Uterus (tissue), 4 donors: ENCODE measurements around the gene DDX5. TPM values are rescaled to one million over a fixed set of nuclear protein-coding genes. Genes with fewer than 3 reads are reported as not detected.
A peak's percentile ranks its signal among the peaks of the same experiment; 100 is the strongest.

Experiments used
- DNase-seq, 2 donors: peaks; one replicate each; pipeline ENCODE4 v3.0.0-alpha.2; 2019 to 2020
- H3K27ac ChIP-seq, 2 donors: fragments of 200-600 bp; sonication (generic); 1 replicate in 1 of 2; 2 replicates in 1 of 2; pipeline ENCODE4 v1.5.1; 2016 to 2018
- H3K27me3 ChIP-seq, 2 donors: fragments of 200-600 bp; sonication (generic); one replicate each; pipeline ENCODE4 v1.5.1; 2018 to 2019; ENCODE audit warnings: control low read depth in 1 of 2
- H3K36me3 ChIP-seq, 2 donors: fragments of 200-600 bp; sonication (generic); one replicate each; pipeline ENCODE4 v1.5.1; 2019; ENCODE audit warnings: control low read depth in 1 of 2
- H3K4me1 ChIP-seq, 2 donors: fragments of 200-600 bp; sonication (generic); one replicate each; pipeline ENCODE4 v1.5.1; 2018 to 2019; ENCODE audit warnings: control low read depth in 1 of 2
- H3K4me3 ChIP-seq, 2 donors: fragments of 200-600 bp; sonication (generic); 1 replicate in 1 of 2; 2 replicates in 1 of 2; pipeline ENCODE4 v1.5.1; 2018 to 2019; ENCODE audit warnings: mild to moderate bottlenecking in 1 of 2
- H3K9me3 ChIP-seq, 2 donors: fragments of 200-600 bp; sonication (generic); one replicate each; pipeline ENCODE4 v1.5.1; 2019; ENCODE audit warnings: control low read depth in 1 of 2
- POLR2A ChIP-seq, 2 donors: fragments of 450-650 bp; IDR thresholded peaks; one replicate each; pipeline ENCODE4 v1.6.1; 2016; ENCODE audit warnings: antibody characterized with exemption in 2 of 2, mild to moderate bottlenecking in 1 of 2, moderate library complexity in 1 of 2
- intact Hi-C: fragments of 100-400 bp; cut with DNase I; formaldehyde crosslinking; loops from one replicate; pipeline ENCODE4 v1.15.1; 2023; ENCODE audit warnings: low total_unique reads
- total RNA-seq, 4 donors: library from RNA; depleted of rRNA in 3 of 4; stranded (reverse); fragments of >200 nt in 3 of 4; gene quantifications; one replicate each; pipeline versions ENCODE4 v1.1.0 to v1.2.4, GENCODE V29; 2014 to 2023
- TF ChIP-seq, protein P1 (sequence below), 4 experiments: fragments of 200-600 bp in 2 of 4; fragments of 450-650 bp in 2 of 4; sonication (generic) in 2 of 4; IDR thresholded peaks; one replicate each; pipeline ENCODE4 v1.5.1; 2016 to 2019; ENCODE audit warnings: antibody characterized with exemption in 4 of 4, mild to moderate bottlenecking in 2 of 4, moderate library complexity in 1 of 4
- donor health status: DM: yes; HTN: yes; CAD: no.

Gene DDX5
- total RNA-seq, 4 donors from 2014 or later = 576 to 943 (median 602) TPM

DNA sequence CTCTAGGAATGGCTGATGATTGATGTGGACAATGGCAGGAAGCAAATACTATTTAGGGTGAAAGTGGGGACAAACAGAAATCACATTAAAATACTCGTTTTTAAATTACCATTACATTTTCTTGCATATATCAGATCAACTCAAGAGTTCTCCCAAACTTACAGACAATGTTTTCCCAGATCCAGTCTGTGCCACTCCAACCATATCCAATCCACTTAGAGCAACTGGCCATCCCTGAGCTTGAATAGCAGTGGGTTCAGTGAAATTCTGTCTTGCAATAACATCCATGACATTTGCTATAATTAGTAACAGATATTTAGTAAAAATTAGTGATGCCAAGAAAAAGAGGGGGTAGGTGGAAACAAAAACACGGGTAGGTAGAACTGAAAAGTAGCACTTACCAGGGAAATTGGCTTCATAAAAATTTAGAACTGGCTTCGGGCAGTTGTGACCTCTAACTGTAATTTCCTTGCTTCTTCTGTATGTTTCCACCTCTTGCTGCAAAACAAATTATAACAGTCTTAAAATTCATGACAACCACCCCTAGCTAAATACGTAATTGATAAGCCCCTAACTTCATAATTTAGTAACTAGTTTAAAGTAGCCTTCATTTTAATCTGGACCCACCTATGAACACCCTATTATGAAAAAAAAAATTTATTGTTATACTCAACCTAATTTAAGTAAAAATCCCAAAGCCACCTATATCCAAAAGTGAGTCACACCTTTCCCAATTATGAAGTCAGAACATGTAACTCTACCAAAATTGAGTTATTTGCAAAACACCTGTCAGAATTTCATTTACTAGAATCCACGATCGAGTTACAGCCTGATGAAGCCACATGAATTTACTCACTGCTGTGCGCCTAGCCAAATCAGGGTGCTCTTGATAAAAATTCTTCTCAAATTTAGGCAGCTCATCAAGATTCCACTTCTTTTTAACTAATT lies 2.0 kb downstream of the DDX5 start:
- no peaks in the 10 kb centered on the region for H3K9me3 ChIP-seq
- H3K27me3 ChIP-seq = no peaks in the 10 kb centered on the region
- no peaks in the 10 kb centered on the region for H3K36me3 ChIP-seq
- TF ChIP-seq POLR2A (IDR thresholded peaks at IDR 0.05) = no peak
- TF ChIP-seq, protein P1, sequence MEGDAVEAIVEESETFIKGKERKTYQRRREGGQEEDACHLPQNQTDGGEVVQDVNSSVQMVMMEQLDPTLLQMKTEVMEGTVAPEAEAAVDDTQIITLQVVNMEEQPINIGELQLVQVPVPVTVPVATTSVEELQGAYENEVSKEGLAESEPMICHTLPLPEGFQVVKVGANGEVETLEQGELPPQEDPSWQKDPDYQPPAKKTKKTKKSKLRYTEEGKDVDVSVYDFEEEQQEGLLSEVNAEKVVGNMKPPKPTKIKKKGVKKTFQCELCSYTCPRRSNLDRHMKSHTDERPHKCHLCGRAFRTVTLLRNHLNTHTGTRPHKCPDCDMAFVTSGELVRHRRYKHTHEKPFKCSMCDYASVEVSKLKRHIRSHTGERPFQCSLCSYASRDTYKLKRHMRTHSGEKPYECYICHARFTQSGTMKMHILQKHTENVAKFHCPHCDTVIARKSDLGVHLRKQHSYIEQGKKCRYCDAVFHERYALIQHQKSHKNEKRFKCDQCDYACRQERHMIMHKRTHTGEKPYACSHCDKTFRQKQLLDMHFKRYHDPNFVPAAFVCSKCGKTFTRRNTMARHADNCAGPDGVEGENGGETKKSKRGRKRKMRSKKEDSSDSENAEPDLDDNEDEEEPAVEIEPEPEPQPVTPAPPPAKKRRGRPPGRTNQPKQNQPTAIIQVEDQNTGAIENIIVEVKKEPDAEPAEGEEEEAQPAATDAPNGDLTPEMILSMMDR (IDR thresholded peaks at IDR 0.05) = no peak
- no peak for DNase-seq
- peak overlapping the region; percentile 96 to 99 for H3K4me3 ChIP-seq
- H3K27ac ChIP-seq = peak overlapping the region; percentile 100
- intact Hi-C loops = no loop called here
- peaks cover 0 to 11% of the 10 kb centered on the region in 2 donors for H3K4me1 ChIP-seq

DNA sequence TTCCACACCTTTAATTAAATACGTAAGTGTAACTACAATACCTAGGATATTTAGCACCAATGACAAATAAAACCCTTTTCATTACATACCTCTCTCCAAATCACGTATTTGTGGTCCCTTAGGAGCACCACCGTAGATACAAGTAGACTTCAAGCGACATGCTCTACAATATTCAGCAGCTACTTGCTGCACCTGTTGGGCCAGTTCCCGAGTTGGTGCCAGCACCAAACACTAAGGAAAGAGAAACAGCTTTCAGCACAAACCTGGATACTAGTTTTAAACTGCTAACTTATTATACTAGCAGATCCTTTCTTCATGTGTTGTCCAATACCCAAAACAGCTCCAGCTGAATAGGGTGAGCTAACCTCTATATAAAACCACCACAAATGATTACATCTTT lies 2.7 kb downstream of the DDX5 start:
- H3K36me3 ChIP-seq = no peaks in the 10 kb centered on the region
- H3K9me3 ChIP-seq = no peaks in the 10 kb centered on the region
- no peak for TF ChIP-seq POLR2A (IDR thresholded peaks at IDR 0.05)
- TF ChIP-seq, protein P1 (IDR thresholded peaks at IDR 0.05) = no peak
- no peaks in the 10 kb centered on the region for H3K27me3 ChIP-seq
- no peak for DNase-seq
- peak overlapping the region; percentile 31 to 100 for H3K27ac ChIP-seq
- intact Hi-C loops = no loop called here
- H3K4me3 ChIP-seq = no peak overlapping the region
- H3K4me1 ChIP-seq = peaks cover 0 to 9% of the 10 kb centered on the region in 2 donors

DNA sequence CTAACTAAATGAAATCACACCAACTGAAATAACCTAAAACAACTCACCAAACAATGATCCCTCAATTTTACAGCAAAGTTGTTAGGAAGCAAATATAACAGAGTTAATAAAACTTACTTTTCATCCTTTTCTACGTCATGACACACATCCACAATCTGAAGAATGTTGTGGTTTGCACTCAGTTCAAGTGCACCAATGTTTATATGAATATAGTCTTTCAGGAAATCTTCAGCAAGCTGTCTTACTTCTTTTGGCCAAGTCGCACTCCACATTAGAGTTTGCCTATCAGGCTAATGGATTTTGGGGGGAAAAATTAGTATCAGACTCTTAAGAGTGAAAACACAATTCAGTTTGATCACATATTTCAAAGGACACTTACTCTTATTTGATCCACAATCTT lies 3.3 kb downstream of the DDX5 start:
- Histone ChIP-seq H3K36me3 (no peaks in the 10 kb centered on the region), H3K27ac (peak overlapping the region in 1 of 2 donors; percentile 100), H3K9me3 (no peaks in the 10 kb centered on the region), H3K4me1 (peaks cover 0 to 9% of the 10 kb centered on the region in 2 donors), H3K4me3 (no peak overlapping the region), H3K27me3 (no peaks in the 10 kb centered on the region)
- intact Hi-C loops = no loop called here
- no peak for DNase-seq
- TF ChIP-seq, protein P1 (IDR thresholded peaks at IDR 0.05) = no peak
- no peak for TF ChIP-seq POLR2A (IDR thresholded peaks at IDR 0.05)

DNA sequence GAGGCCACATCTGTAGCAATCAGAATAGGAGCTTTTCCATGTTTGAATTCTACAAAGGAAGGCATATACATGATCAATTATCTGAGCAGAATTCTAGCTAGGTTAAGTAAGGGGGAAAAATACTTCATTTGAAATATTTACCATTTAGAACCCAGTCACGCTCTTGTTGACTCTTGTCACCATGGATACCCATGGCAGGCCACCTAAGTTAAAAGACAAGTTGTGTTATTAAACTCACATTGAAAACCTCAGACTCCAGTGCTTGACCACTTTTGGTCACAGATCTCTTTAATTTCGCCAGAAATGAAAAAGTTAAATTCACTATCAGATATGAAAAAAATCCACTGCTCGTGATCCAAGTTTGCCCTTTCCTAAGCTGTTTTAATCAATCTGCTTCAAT lies 4.1 kb downstream of the DDX5 start:
- no peak for DNase-seq
- TF ChIP-seq POLR2A (IDR thresholded peaks at IDR 0.05) = no peak
- TF ChIP-seq, protein P1 (IDR thresholded peaks at IDR 0.05) = no peak
- no peaks in the 10 kb centered on the region for H3K9me3 ChIP-seq
- peak overlapping the region in 1 of 2 donors; percentile 100 for H3K27ac ChIP-seq
- no peaks in the 10 kb centered on the region for H3K36me3 ChIP-seq
- H3K27me3 ChIP-seq = no peaks in the 10 kb centered on the region
- no peak overlapping the region for H3K4me3 ChIP-seq
- intact Hi-C loops = no loop called here
- peaks cover 3 to 9% of the 10 kb centered on the region in 2 donors for H3K4me1 ChIP-seq
